PFSK-1 (cell line): ENCODE data around the gene E2F4.

Experiments used
- POLR2AphosphoS5 ChIP-seq: IDR thresholded peaks from 2 replicates; pipeline ENCODE4 v1.6.1; 2012; ENCODE audit warnings: low read depth, mild to moderate bottlenecking, control low read depth, low read length, moderate library complexity
- REST ChIP-seq, 2 experiments: IDR thresholded peaks; 2 replicates each; pipeline versions ENCODE4 v1.6.1 to v1.8.0; 2011 to 2012; ENCODE audit warnings: low read depth in 2 of 2, low read length in 2 of 2, control low read depth in 1 of 2, inconsistent platforms in 1 of 2, mild to moderate bottlenecking in 1 of 2, moderate library complexity in 1 of 2; ENCODE audit not compliant: insufficient read depth in 1 of 2
- SIN3A ChIP-seq: IDR thresholded peaks from 2 replicates; pipeline ENCODE4 v1.6.1; 2012; ENCODE audit warnings: mild to moderate bottlenecking, low read length, moderate library complexity, borderline replicate concordance; ENCODE audit not compliant: insufficient read depth
- TAF1 ChIP-seq: IDR thresholded peaks from 2 replicates; pipeline ENCODE4 v1.6.1; 2012; ENCODE audit warnings: low read length, control low read depth, borderline replicate concordance; ENCODE audit not compliant: insufficient read depth

- TF ChIP-seq REST (IDR thresholded peaks at IDR 0.05; ENCODE audit: insufficient read depth in 1 of 2, low read depth in 2 of 2, low read length in 2 of 2) (no peak), POLR2AphosphoS5 (no peak), TAF1 (no peak), SIN3A (no peak)
Observed at GRCh38 chr16:67216612-67217490, 24.9 kb downstream of the E2F4 start.
